HepG2 (cell line): Measurements from ENCODE around the gene CDKN3. TPM values are rescaled to one million over a fixed set of nuclear protein-coding genes. Genes with fewer than 3 reads are reported as not detected.

ENCODE experiments used
- ATAD3A ChIP-seq: sonication (generic); formaldehyde crosslinking; IDR thresholded peaks from 2 replicates; pipeline ENCODE4 v1.4.0; 2020; ENCODE audit warnings: missing genetic modification reagents
- ATF1 ChIP-seq: IDR thresholded peaks from 2 replicates; pipeline ENCODE4 v1.6.1; 2016; ENCODE audit warnings: mild to moderate bottlenecking, control low read depth
- ATM ChIP-seq: fragments of 450-650 bp; IDR thresholded peaks from 2 replicates; pipeline ENCODE4 v1.7.1; 2017; ENCODE audit warnings: mild to moderate bottlenecking, borderline replicate concordance
- CBX5 ChIP-seq: sonication (generic); formaldehyde crosslinking; IDR thresholded peaks from 2 replicates; pipeline ENCODE4 v1.4.0; 2020; ENCODE audit warnings: missing genetic modification reagents, borderline replicate concordance
- FOXJ3 ChIP-seq: sonication (generic); formaldehyde crosslinking; IDR thresholded peaks from 2 replicates; pipeline ENCODE4 v1.4.0; 2020; ENCODE audit warnings: missing genetic modification reagents, mild to moderate bottlenecking, borderline replicate concordance
- MAZ ChIP-seq, 2 experiments: sonication (generic) in 1 of 2; formaldehyde crosslinking in 1 of 2; IDR thresholded peaks; 2 replicates each; pipeline versions ENCODE4 v1.5.0 to v1.6.1; 2012 to 2020; ENCODE audit warnings: low read depth in 2 of 2, mild to moderate bottlenecking in 2 of 2, borderline replicate concordance in 1 of 2, improper control_type of control experiment in 1 of 2, low read length in 1 of 2, missing genetic modification reagents in 1 of 2, moderate library complexity in 1 of 2
- MEF2D ChIP-seq: sonication (generic); formaldehyde crosslinking; IDR thresholded peaks from 2 replicates; pipeline ENCODE4 v1.5.1; 2020; ENCODE audit warnings: mild to moderate bottlenecking, missing genetic modification reagents
- MEIS1 ChIP-seq: sonication (generic); formaldehyde crosslinking; IDR thresholded peaks from 2 replicates; pipeline ENCODE4 v1.9.0; 2021; ENCODE audit warnings: mild to moderate bottlenecking, missing genetic modification reagents, moderate library complexity, borderline replicate concordance
- PHB2 ChIP-seq: fragments of 450-650 bp; IDR thresholded peaks from 2 replicates; pipeline ENCODE4 v1.6.1; 2018; ENCODE audit not compliant: partially characterized antibody
- PLSCR1 ChIP-seq: sonication (generic); formaldehyde crosslinking; IDR thresholded peaks from 2 replicates; pipeline ENCODE4 v1.5.0; 2020; ENCODE audit warnings: missing genetic modification reagents, mild to moderate bottlenecking, borderline replicate concordance
- PRDM15 ChIP-seq: sonication (generic); formaldehyde crosslinking; IDR thresholded peaks from 2 replicates; pipeline ENCODE4 v1.4.0; 2020; ENCODE audit warnings: missing genetic modification reagents
- RCOR2 ChIP-seq: IDR thresholded peaks from 2 replicates; pipeline ENCODE4 v1.6.1; 2016; ENCODE audit warnings: missing biosample characterization, missing genetic modification reagents
- RFX3 ChIP-seq: IDR thresholded peaks from 2 replicates; pipeline ENCODE4 v1.6.1; 2016; ENCODE audit warnings: missing biosample characterization, missing genetic modification reagents
- RFXANK ChIP-seq: IDR thresholded peaks from 2 replicates; pipeline ENCODE4 v1.6.1; 2016
- SAP130 ChIP-seq: IDR thresholded peaks from 2 replicates; pipeline ENCODE4 v1.6.1; 2016; ENCODE audit warnings: low read depth
- SIN3A ChIP-seq: IDR thresholded peaks from 2 replicates; pipeline ENCODE4 v1.6.1; 2011; ENCODE audit warnings: low read depth, mild to moderate bottlenecking, control low read depth, low read length, borderline replicate concordance
- SRF ChIP-seq: IDR thresholded peaks from 2 replicates; pipeline ENCODE4 v1.6.1; 2011; ENCODE audit warnings: mild to moderate bottlenecking, low read depth, low read length, moderate library complexity
- TEAD2 ChIP-seq: sonication (generic); formaldehyde crosslinking; IDR thresholded peaks from 2 replicates; pipeline ENCODE4 v1.9.0; 2021; ENCODE audit warnings: missing genetic modification reagents
- WIZ ChIP-seq: sonication (generic); formaldehyde crosslinking; IDR thresholded peaks from 2 replicates; pipeline ENCODE4 v1.5.1; 2020; ENCODE audit warnings: mild to moderate bottlenecking, missing genetic modification reagents
- ZFP1 ChIP-seq: IDR thresholded peaks from 2 replicates; pipeline ENCODE4 v1.6.1; 2016
- ZKSCAN1 ChIP-seq: fragments of 150-350 bp; IDR thresholded peaks from 2 replicates; pipeline ENCODE4 v1.6.1; 2014; ENCODE audit warnings: low read length
- ZKSCAN8 ChIP-seq: IDR thresholded peaks from 2 replicates; pipeline ENCODE4 v1.6.1; 2016; ENCODE audit warnings: borderline replicate concordance, missing genetic modification reagents, missing compliant biosample characterization
- ZNF333 ChIP-seq: sonication (generic); formaldehyde crosslinking; IDR thresholded peaks from 2 replicates; pipeline ENCODE4 v1.4.0; 2020; ENCODE audit warnings: mild to moderate bottlenecking, missing genetic modification reagents, borderline replicate concordance
- ZNF34 ChIP-seq: sonication (generic); formaldehyde crosslinking; IDR thresholded peaks from 2 replicates; pipeline ENCODE4 v1.4.0; 2020; ENCODE audit warnings: mild to moderate bottlenecking, missing genetic modification reagents, borderline replicate concordance
- ZNF713 ChIP-seq: sonication (generic); formaldehyde crosslinking; IDR thresholded peaks from 2 replicates; pipeline ENCODE4 v1.4.0; 2020; ENCODE audit warnings: mild to moderate bottlenecking, missing genetic modification reagents
- ZSCAN30 ChIP-seq: sonication (generic); formaldehyde crosslinking; IDR thresholded peaks from 2 replicates; pipeline ENCODE4 v1.5.0; 2020; ENCODE audit warnings: mild to moderate bottlenecking, missing genetic modification reagents
- ZZZ3 ChIP-seq: sonication (generic); formaldehyde crosslinking; IDR thresholded peaks from 2 replicates; pipeline ENCODE4 v1.4.0; 2020; ENCODE audit warnings: missing genetic modification reagents, mild to moderate bottlenecking, borderline replicate concordance
- polyA plus RNA-seq, 8 experiments: library from polyadenylated mRNA; depleted of rRNA in 3 of 8; stranded (reverse) in 7 of 8; unstranded in 1 of 8; fragments of >200 nt; fragmentation: Illumina TruSeq in 4 of 8; extraction: Trizol in 4 of 8; gene quantifications; 2 replicates each; pipeline versions ENCODE4 v1.2.1 to v1.2.3, GENCODE V29; 2011 to 2016; ENCODE audit warnings: low read depth in 4 of 8, missing spikeins in 1 of 8, mixed read lengths in 1 of 8; ENCODE audit not compliant: insufficient read depth in 1 of 8
- total RNA-seq, 5 experiments: library from RNA; depleted of rRNA; stranded (reverse); fragments of >200 nt; fragmentation: Illumina TruSeq; extraction: Trizol; gene quantifications; 2 replicates each; pipeline ENCODE4 v1.2.3, GENCODE V29; 2016; ENCODE audit warnings: low read depth in 1 of 5

Gene CDKN3
- total and polyA plus RNA-seq, 2 of the 13 experiments (the other 11 are each of a cell fraction or from before 2014, with no cell fraction given), result 63.0 to 88.9 TPM

GRCh38 chr14:54396493-54397335 is at the start of gene CDKN3 (continued):
- 0 out of 2 replicates have a peak, but pooled peaks have one; percentile 32 for TF ChIP-seq MAZ (IDR thresholded peaks at IDR 0.05; ENCODE audit: borderline replicate concordance, low read depth, low read length)
- no peak for TF ChIP-seq MAZ (CRISPR knock-in tag; IDR thresholded peaks at IDR 0.05; ENCODE audit: low read depth)
- TF ChIP-seq SIN3A, result no peak
- no peak for TF ChIP-seq FOXJ3 (CRISPR knock-in tag)
- TF ChIP-seq ZKSCAN8 (CRISPR knock-in tag), result no peak
- TF ChIP-seq PHB2, result no peak
- TF ChIP-seq ZNF713 (CRISPR knock-in tag), result no peak
- no peak for TF ChIP-seq ATM
- no peak for TF ChIP-seq ATAD3A
- no peak for TF ChIP-seq ZKSCAN1
- TF ChIP-seq MEIS1 (CRISPR knock-in tag), result peak; percentile 40; the same call in 1 of the 2 replicates
- TF ChIP-seq ZNF333, result peak; percentile 86; the same call in 1 of the 2 replicates
- TF ChIP-seq ZFP1 (CRISPR knock-in tag), result no peak
- TF ChIP-seq ATF1, result peak; percentile 80
- TF ChIP-seq SRF, result 0 out of 2 replicates have a peak, but pooled peaks have one; percentile 35
- TF ChIP-seq ZZZ3, result no peak
- no peak for TF ChIP-seq PRDM15 (CRISPR knock-in tag)
- peak; percentile 97 for TF ChIP-seq SAP130 (CRISPR knock-in tag)
- 0 out of 2 replicates have a peak, but pooled peaks have one; percentile 59 for TF ChIP-seq WIZ (CRISPR knock-in tag)
- peak; percentile 37; the same call in 1 of the 2 replicates for TF ChIP-seq MEF2D (CRISPR knock-in tag)
- TF ChIP-seq PLSCR1 (CRISPR knock-in tag), result no peak
- no peak for TF ChIP-seq TEAD2 (CRISPR knock-in tag)
- TF ChIP-seq CBX5 (CRISPR knock-in tag), result peak; percentile 50; the same call in 1 of the 2 replicates
- TF ChIP-seq RFX3 (CRISPR knock-in tag), result no peak
- TF ChIP-seq RFXANK, result no peak
- no peak for TF ChIP-seq ZNF34 (CRISPR knock-in tag)
- no peak for TF ChIP-seq ZSCAN30 (CRISPR knock-in tag)
- TF ChIP-seq RCOR2, result peak; percentile 14; the same call in 1 of the 2 replicates
